Gastroesophageal sphincter (tissue), 3 donors: Measurements from ENCODE around the gene POGLUT2.

Experiments
- CTCF ChIP-seq, 4 experiments: fragments of 200-600 bp in 2 of 4; fragments of 450-650 bp in 2 of 4; sonication (generic) in 1 of 4; IDR thresholded peaks; one replicate each; pipeline ENCODE4 v1.5.1; 2017 to 2019; ENCODE audit warnings: antibody characterized with exemption in 4 of 4, mild to moderate bottlenecking in 2 of 4, moderate library complexity in 2 of 4
- POLR2AphosphoS5 ChIP-seq: sonication (generic); formaldehyde crosslinking; IDR thresholded peaks from one replicate; pipeline ENCODE4 v1.6.1; 2017; ENCODE audit warnings: antibody characterized with exemption

DNA sequence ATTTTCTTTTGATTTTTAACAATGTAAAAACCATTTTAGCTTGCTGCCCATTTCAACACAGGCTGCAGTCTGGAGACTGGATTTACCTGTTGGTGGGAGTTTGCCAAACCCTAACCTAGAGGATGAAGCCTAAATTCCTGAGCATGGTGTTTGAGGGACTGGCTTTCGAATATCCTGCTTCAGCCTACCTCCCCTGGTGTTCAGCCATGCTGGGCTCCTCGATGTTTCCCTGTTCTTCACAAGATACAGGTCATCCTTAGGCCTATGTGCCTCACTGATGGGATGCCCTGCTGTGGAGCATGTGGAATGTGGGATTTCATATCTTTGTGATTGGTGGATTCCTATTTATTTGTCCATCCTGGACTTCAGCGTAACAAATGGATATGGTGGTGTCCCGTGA lies 26.6 kb upstream of the POGLUT2 start:
- no peak for TF ChIP-seq CTCF (IDR thresholded peaks at IDR 0.05)
- TF ChIP-seq POLR2AphosphoS5, result no peak
